Activated naive CD8-positive, alpha-beta T cell treated with anti-CD3 and anti-CD28 coated beads, Interleukin-2, amount 10 ng/mL, durations not matched to agents 7 days and 5 days (primary cell): ENCODE measurements around the gene SLC37A3. TPM values are rescaled to one million over a fixed set of nuclear protein-coding genes. Genes with fewer than 3 reads are reported as not detected.
A peak's percentile ranks its signal among the peaks of the same experiment; 100 is the strongest.
"Not testable (repeated sequence)": the region's sequence is repeated elsewhere in the genome, so short reads cannot be mapped to it uniquely, and the experiment has no call there.

ENCODE experiments used
- ATAC-seq: fragments of 150-1000 bp; cut with Tn5 transposase; one replicate; pipeline ENCODE4 v1.10.0; 2021; ENCODE audit warnings: low read depth, moderate library complexity
- POLR2A ChIA-PET: fragments of 350-600 bp; sonication (Branson Sonifier 250); formaldehyde crosslinking; loops from one replicate; lab custom pipeline; 2021; ENCODE audit warnings: antibody characterized with exemption; lab: Charles Lee
- DNase-seq: peaks from one replicate; pipeline ENCODE4 v3.0.0; 2021
- H3K27ac Mint-ChIP-seq: one replicate; pipeline ENCODE4 v1.8.0; 2022; ENCODE audit warnings: mild to moderate bottlenecking, mixed read lengths
- H3K27me3 Mint-ChIP-seq: one replicate; pipeline ENCODE4 v1.8.0; 2022; ENCODE audit warnings: mild to moderate bottlenecking, moderate library complexity, mixed read lengths
- H3K36me3 Mint-ChIP-seq: one replicate; pipeline ENCODE4 v1.8.0; 2021; ENCODE audit warnings: mild to moderate bottlenecking, mixed read lengths
- H3K4me1 Mint-ChIP-seq: one replicate; pipeline ENCODE4 v1.8.0; 2021; ENCODE audit warnings: mixed read lengths
- H3K4me3 Mint-ChIP-seq: one replicate; pipeline ENCODE4 v1.8.0; 2022; ENCODE audit warnings: mild to moderate bottlenecking, moderate library complexity, mixed read lengths
- H3K9me3 Mint-ChIP-seq: one replicate; pipeline ENCODE4 v1.8.0; 2021; ENCODE audit warnings: mixed read lengths
- total RNA-seq, 2 experiments: library from RNA; stranded (reverse); gene quantifications; one replicate each; pipeline ENCODE4 v1.2.3, GENCODE V29; 2021

SLC37A3 gene
- total RNA-seq, 2 experiments from 2014 or later: 33.6 to 37.7 TPM

GRCh38 chr7:140330128-140330527 lies 68.2 kb downstream of the SLC37A3 start:
- Mint-ChIP-seq H3K27me3 (no peaks in the 10 kb centered on the region), H3K9me3 (no peaks in the 10 kb centered on the region), H3K27ac (no peak overlapping the region), H3K36me3 (peaks cover 6% of the 10 kb centered on the region), H3K4me3 (no peak overlapping the region), H3K4me1 (no peaks in the 10 kb centered on the region)
- POLR2A ChIA-PET: no interaction called here
- no peak for DNase-seq
- ATAC-seq: no peak

DNA sequence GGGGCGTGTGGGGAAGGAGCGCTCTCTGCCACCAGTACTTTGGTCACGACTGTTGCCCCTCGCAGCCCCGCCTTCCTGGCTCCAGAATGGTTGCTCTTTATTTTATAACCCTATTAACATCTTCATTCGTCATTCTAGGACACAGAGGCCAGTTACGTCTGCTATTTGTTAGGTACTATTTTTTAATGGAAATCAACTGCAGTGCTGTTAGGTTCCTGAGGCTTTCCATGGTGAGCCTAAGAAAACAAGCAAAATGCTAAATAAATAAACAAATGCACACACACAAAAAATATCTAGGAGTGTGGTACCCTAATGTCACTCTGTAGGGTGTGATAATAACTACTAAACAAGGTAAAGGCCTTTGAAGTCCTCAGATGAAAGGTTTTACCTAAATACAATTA lies 71.1 kb downstream of the SLC37A3 start:
- no peaks in the 10 kb centered on the region for H3K4me1 Mint-ChIP-seq
- DNase-seq (no peak), ATAC-seq (no peak)
- H3K36me3 Mint-ChIP-seq: peaks cover 5% of the 10 kb centered on the region
- H3K27ac Mint-ChIP-seq: no peak overlapping the region
- POLR2A ChIA-PET: no interaction called here
- no peak overlapping the region for H3K4me3 Mint-ChIP-seq
- no peaks in the 10 kb centered on the region for H3K27me3 Mint-ChIP-seq
- no peaks in the 10 kb centered on the region for H3K9me3 Mint-ChIP-seq

GRCh38 chr7:140326116-140326928 lies 72.0 kb downstream of the SLC37A3 start:
- peaks cover 2% of the 10 kb centered on the region for H3K36me3 Mint-ChIP-seq
- H3K27ac Mint-ChIP-seq: peak overlapping the region; percentile 2
- no peaks in the 10 kb centered on the region for H3K27me3 Mint-ChIP-seq
- no peak overlapping the region for H3K4me3 Mint-ChIP-seq
- POLR2A ChIA-PET: no interaction called here
- H3K4me1 Mint-ChIP-seq: no peaks in the 10 kb centered on the region
- no peaks in the 10 kb centered on the region for H3K9me3 Mint-ChIP-seq
- peak; percentile 87 for ATAC-seq
- peak; percentile 34 for DNase-seq

GRCh38 chr7:140325600-140325999 lies 72.7 kb downstream of the SLC37A3 start:
- POLR2A ChIA-PET: no interaction called here
- Mint-ChIP-seq H3K36me3 (no peaks in the 10 kb centered on the region), H3K27ac (no peak overlapping the region), H3K27me3 (no peaks in the 10 kb centered on the region), H3K9me3 (no peaks in the 10 kb centered on the region), H3K4me3 (no peak overlapping the region), H3K4me1 (no peaks in the 10 kb centered on the region)
- no peak for DNase-seq
- no peak for ATAC-seq

DNA sequence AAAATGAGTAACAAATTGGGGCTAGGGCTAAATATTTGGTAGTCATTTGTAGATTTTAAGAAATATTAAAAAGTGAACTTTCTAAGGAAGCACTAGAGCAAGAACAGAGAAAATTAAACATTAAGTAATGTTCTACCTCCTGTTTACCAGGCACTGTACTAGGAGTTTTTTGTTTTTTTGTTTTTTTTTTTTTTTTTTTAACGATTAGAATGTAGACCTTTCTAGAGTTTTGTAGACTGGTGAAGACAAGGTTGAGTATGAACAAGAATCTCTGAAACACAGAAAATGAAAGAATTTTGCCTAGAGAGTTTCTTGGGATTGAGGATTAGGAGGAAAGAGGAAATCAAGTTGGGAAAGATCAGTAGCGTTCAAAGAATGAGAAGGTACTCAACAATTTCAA lies 73.6 kb downstream of the SLC37A3 start:
- H3K4me1 Mint-ChIP-seq: no peaks in the 10 kb centered on the region
- POLR2A ChIA-PET: no interaction called here
- no peak overlapping the region for H3K4me3 Mint-ChIP-seq
- DNase-seq (no peak), ATAC-seq (no peak)
- H3K9me3 Mint-ChIP-seq: no peaks in the 10 kb centered on the region
- H3K36me3 Mint-ChIP-seq: no peaks in the 10 kb centered on the region
- H3K27me3 Mint-ChIP-seq: no peaks in the 10 kb centered on the region
- H3K27ac Mint-ChIP-seq: no peak overlapping the region

GRCh38 chr7:140322759-140323158 lies 75.6 kb downstream of the SLC37A3 start:
- DNase-seq (no peak), ATAC-seq (no peak)
- Mint-ChIP-seq H3K27ac (no peak overlapping the region), H3K4me1 (peaks cover under 1% of the 10 kb centered on the region), H3K27me3 (no peaks in the 10 kb centered on the region), H3K36me3 (peaks cover 10% of the 10 kb centered on the region), H3K9me3 (no peaks in the 10 kb centered on the region), H3K4me3 (no peak overlapping the region)
- POLR2A ChIA-PET: no interaction called here

- not testable (repeated sequence) for H3K27ac Mint-ChIP-seq, ATAC-seq, H3K4me3 Mint-ChIP-seq, H3K27me3 Mint-ChIP-seq, DNase-seq, H3K9me3 Mint-ChIP-seq
- Mint-ChIP-seq H3K4me1 (peaks cover 15% of the 10 kb centered on the region), H3K36me3 (peaks cover 13% of the 10 kb centered on the region)
- POLR2A ChIA-PET: interaction anchor here (0.7 kb wide), 1 partner anchor 317 kb away, joined by 4 read pairs; no protein-coding TSS in a partner anchor
Observed at GRCh38 chr7:140320078-140320477, 78.3 kb downstream of the SLC37A3 start.

- Mint-ChIP-seq H3K27me3 (no peaks in the 10 kb centered on the region), H3K4me3 (no peak overlapping the region), H3K4me1 (peaks cover 15% of the 10 kb centered on the region), H3K27ac (no peak overlapping the region), H3K36me3 (peaks cover 20% of the 10 kb centered on the region), H3K9me3 (no peaks in the 10 kb centered on the region)
- ATAC-seq (no peak), DNase-seq (no peak)
- POLR2A ChIA-PET: no interaction called here
Observed at GRCh38 chr7:140317999-140318398, 80.3 kb downstream of the SLC37A3 start.

- POLR2A ChIA-PET: no interaction called here
- H3K9me3 Mint-ChIP-seq: no peaks in the 10 kb centered on the region
- no peak overlapping the region for H3K27ac Mint-ChIP-seq
- ATAC-seq: no peak
- DNase-seq: no peak
- peaks cover 23% of the 10 kb centered on the region for H3K36me3 Mint-ChIP-seq
- H3K4me1 Mint-ChIP-seq: peaks cover 19% of the 10 kb centered on the region
- no peak overlapping the region for H3K4me3 Mint-ChIP-seq
- no peaks in the 10 kb centered on the region for H3K27me3 Mint-ChIP-seq
Observed at GRCh38 chr7:140317597-140317996, 80.7 kb downstream of the SLC37A3 start.

GRCh38 chr7:140316165-140316661 lies 82.1 kb downstream of the SLC37A3 start:
- peaks cover 4% of the 10 kb centered on the region for H3K9me3 Mint-ChIP-seq
- no peaks in the 10 kb centered on the region for H3K27me3 Mint-ChIP-seq
- H3K4me1 Mint-ChIP-seq: peaks cover 20% of the 10 kb centered on the region
- H3K27ac Mint-ChIP-seq: no peak overlapping the region
- ATAC-seq (no peak), DNase-seq (no peak)
- peak overlapping the region; percentile 15 for H3K4me3 Mint-ChIP-seq
- peaks cover 29% of the 10 kb centered on the region for H3K36me3 Mint-ChIP-seq
- POLR2A ChIA-PET: interaction anchor here (1.2 kb wide), 1 partner anchor 254 kb away, joined by 4 read pairs; the partner anchor contains the start of gene PARP12

GRCh38 chr7:140315498-140316164 lies 82.7 kb downstream of the SLC37A3 start:
- H3K4me3 Mint-ChIP-seq: no peak overlapping the region
- ATAC-seq (no peak), DNase-seq (no peak)
- peaks cover 22% of the 10 kb centered on the region for H3K4me1 Mint-ChIP-seq
- peaks cover 29% of the 10 kb centered on the region for H3K36me3 Mint-ChIP-seq
- H3K9me3 Mint-ChIP-seq: peaks cover 4% of the 10 kb centered on the region
- peaks cover 1% of the 10 kb centered on the region for H3K27me3 Mint-ChIP-seq
- POLR2A ChIA-PET: interaction anchor here (1.2 kb wide), 1 partner anchor 253 kb away, joined by 4 read pairs; the partner anchor contains the start of gene PARP12
- peak overlapping the region; percentile 13 for H3K27ac Mint-ChIP-seq

GRCh38 chr7:140314573-140315480 lies 83.5 kb downstream of the SLC37A3 start:
- Mint-ChIP-seq H3K36me3 (peaks cover 29% of the 10 kb centered on the region), H3K9me3 (peaks cover 4% of the 10 kb centered on the region), H3K4me3 (no peak overlapping the region), H3K27me3 (peaks cover 4% of the 10 kb centered on the region), H3K4me1 (peaks cover 23% of the 10 kb centered on the region), H3K27ac (no peak overlapping the region)
- ATAC-seq (no peak), DNase-seq (no peak)
- POLR2A ChIA-PET: no interaction called here
